ENCODE results near the gene CCDC92B. TPM values are rescaled to one million over a fixed set of nuclear protein-coding genes. Genes with fewer than 3 reads are reported as not detected.

CCDC92B gene
- total and polyA plus RNA-seq, 10 of the 15 experiments (the other 5 are each of a cell fraction or from before 2014, with no cell fraction given): not detected

DNA sequence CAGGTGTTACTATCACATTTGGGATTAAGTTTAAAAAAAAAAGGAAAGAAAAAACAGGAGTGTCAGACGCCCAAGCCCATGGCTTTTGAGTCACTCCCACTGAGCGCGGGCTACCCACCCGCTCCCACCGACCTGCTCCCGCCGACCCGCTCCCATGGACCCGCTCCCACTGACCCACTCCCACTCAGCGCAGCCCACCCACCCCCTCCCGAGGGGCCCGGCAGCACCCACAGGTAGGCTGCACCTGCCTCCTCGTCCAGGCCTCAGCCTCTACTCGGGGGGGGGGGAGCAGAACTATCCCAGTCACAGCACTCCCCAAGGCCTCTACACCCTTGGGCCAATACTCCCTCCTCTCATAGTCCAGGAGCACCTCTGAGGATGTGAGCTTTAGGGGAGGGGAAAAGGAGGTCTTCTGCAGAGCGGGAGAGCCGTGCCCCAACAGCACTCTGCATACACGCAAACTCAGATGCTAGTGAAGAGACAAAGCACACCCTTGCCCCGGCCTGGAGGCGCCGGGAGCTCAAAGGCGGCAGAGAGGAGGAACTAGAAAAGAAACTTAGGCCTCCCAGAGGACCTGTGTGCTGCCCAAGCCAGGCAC, 40.8 kb downstream of the CCDC92B start:
- ATAC-seq: no peak
- Histone ChIP-seq H3K4me3 (peak overlapping the region; percentile 95), H3K9me3 (replicated peaks; ENCODE audit: control insufficient read depth, insufficient read depth, low read length) (no peaks in the 10 kb centered on the region), H3K9ac (ENCODE audit: control insufficient read depth, insufficient read depth, low read length) (peak overlapping the region; percentile 85), H3K4me2 (ENCODE audit: control insufficient read depth, insufficient read depth) (peak overlapping the region; percentile 98), H3K36me3 (ENCODE audit: control insufficient read depth in 2 of 2, insufficient read depth in 2 of 2, low read length in 1 of 2) (peaks cover 0 to 16% of the 10 kb centered on the region in 2 experiments; a peak in 2 of 4 replicates), H2AFZ (ENCODE audit: control insufficient read depth, low read depth, low read length) (no peak overlapping the region; the same call in 1 of the 2 replicates), H3K79me2 (ENCODE audit: control insufficient read depth, insufficient read depth, low read length) (peaks cover 73% of the 10 kb centered on the region), H3K4me1 (ENCODE audit: control insufficient read depth, insufficient read depth, low read length) (peaks cover 20% of the 10 kb centered on the region), H3K27me3 (replicated peaks in 1 of 2; ENCODE audit: control insufficient read depth in 2 of 2, insufficient read depth in 2 of 2, low read length in 1 of 2) (no peaks in the 10 kb centered on the region), H3K27ac (ENCODE audit: control insufficient read depth, insufficient read depth) (peak overlapping the region; percentile 68), H4K20me1 (ENCODE audit: control insufficient read depth, insufficient read depth) (peaks cover 8% of the 10 kb centered on the region; the same call in 1 of the 2 replicates)
- WGBS (ENCODE audit: insufficient coverage, insufficient replicate concordance, low lambda C conversion rate, missing lambda C conversion rate): 39% methylated on average over 17 of the region's 21 CpGs
- FAIRE-seq: no peak
- DNase-seq (ENCODE audit: low read depth, low spot score): peak; percentile 23
- ChIA-PET POLR2A (no interaction called here), CTCF (interaction anchor here (1.8 to 2.2 kb wide), 2 partner anchors 293 to 326 kb away, joined by 7 to 10 read pairs; no protein-coding TSS in a partner anchor), RAD21 (ENCODE audit: unreplicated experiment) (interaction anchor here (0.5 kb wide), 1 partner anchor 125 kb away, joined by 3 read pairs; no protein-coding TSS in a partner anchor), SMC1A (ENCODE audit: uncharacterized antibody, unreplicated experiment) (no interaction called here)
- intact Hi-C loops (cut with micrococcal nuclease; ENCODE audit: unreplicated experiment): no loop called here
- BruUV-seq (replicated peaks): no TSS peak
- in situ Hi-C loops (cut with MboI): no loop called here
- TF ChIP-seq HDAC6 (IDR thresholded peaks at IDR 0.05; ENCODE audit: unreplicated experiment): no peak
- TF ChIP-seq, protein P1, sequence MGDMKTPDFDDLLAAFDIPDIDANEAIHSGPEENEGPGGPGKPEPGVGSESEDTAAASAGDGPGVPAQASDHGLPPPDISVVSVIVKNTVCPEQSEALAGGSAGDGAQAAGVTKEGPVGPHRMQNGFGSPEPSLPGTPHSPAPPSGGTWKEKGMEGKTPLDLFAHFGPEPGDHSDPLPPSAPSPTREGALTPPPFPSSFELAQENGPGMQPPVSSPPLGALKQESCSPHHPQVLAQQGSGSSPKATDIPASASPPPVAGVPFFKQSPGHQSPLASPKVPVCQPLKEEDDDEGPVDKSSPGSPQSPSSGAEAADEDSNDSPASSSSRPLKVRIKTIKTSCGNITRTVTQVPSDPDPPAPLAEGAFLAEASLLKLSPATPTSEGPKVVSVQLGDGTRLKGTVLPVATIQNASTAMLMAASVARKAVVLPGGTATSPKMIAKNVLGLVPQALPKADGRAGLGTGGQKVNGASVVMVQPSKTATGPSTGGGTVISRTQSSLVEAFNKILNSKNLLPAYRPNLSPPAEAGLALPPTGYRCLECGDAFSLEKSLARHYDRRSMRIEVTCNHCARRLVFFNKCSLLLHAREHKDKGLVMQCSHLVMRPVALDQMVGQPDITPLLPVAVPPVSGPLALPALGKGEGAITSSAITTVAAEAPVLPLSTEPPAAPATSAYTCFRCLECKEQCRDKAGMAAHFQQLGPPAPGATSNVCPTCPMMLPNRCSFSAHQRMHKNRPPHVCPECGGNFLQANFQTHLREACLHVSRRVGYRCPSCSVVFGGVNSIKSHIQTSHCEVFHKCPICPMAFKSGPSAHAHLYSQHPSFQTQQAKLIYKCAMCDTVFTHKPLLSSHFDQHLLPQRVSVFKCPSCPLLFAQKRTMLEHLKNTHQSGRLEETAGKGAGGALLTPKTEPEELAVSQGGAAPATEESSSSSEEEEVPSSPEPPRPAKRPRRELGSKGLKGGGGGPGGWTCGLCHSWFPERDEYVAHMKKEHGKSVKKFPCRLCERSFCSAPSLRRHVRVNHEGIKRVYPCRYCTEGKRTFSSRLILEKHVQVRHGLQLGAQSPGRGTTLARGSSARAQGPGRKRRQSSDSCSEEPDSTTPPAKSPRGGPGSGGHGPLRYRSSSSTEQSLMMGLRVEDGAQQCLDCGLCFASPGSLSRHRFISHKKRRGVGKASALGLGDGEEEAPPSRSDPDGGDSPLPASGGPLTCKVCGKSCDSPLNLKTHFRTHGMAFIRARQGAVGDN (IDR thresholded peaks at IDR 0.05): no peak
- TF ChIP-seq, protein P2, sequence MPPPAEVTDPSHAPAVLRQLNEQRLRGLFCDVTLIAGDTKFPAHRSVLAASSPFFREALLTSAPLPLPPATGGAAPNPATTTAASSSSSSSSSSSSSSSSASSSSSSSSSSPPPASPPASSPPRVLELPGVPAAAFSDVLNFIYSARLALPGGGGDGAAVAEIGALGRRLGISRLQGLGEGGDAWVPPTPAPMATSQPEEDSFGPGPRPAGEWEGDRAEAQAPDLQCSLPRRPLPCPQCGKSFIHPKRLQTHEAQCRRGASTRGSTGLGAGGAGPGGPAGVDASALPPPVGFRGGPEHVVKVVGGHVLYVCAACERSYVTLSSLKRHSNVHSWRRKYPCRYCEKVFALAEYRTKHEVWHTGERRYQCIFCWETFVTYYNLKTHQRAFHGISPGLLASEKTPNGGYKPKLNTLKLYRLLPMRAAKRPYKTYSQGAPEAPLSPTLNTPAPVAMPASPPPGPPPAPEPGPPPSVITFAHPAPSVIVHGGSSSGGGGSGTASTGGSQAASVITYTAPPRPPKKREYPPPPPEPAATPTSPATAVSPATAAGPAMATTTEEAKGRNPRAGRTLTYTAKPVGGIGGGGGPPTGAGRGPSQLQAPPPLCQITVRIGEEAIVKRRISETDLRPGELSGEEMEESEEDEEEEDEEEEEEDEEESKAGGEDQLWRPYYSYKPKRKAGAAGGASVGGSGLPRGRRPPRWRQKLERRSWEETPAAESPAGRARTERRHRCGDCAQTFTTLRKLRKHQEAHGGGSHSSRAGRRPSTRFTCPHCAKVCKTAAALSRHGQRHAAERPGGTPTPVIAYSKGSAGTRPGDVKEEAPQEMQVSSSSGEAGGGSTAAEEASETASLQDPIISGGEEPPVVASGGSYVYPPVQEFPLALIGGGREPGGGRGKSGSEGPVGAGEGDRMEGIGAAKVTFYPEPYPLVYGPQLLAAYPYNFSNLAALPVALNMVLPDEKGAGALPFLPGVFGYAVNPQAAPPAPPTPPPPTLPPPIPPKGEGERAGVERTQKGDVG (CRISPR knock-in tag; IDR thresholded peaks at IDR 0.05): no peak
- TF ChIP-seq RELA (IDR thresholded peaks at IDR 0.05; ENCODE audit: borderline replicate concordance, partially characterized antibody): no peak
- no peak for TF ChIP-seq ETV6 (conservative IDR thresholded peaks at IDR 0.05 in 1 of 2, IDR thresholded peaks at IDR 0.05 in 1 of 2; ENCODE audit: borderline replicate concordance in 1 of 2, low read depth in 1 of 2)
- TF ChIP-seq CEBPB (IDR thresholded peaks at IDR 0.05; ENCODE audit: borderline replicate concordance in 1 of 2, low read depth in 2 of 2, low read length in 2 of 2): no peak
- no peak for TF ChIP-seq ZNF274 (IDR thresholded peaks at IDR 0.05; ENCODE audit: insufficient read depth, insufficient read length)

All from GM12878 (cell line).